HG02678 (cell line): Measurements from ENCODE around the gene M1AP.
"Not testable (repeated sequence)": the region's sequence is repeated elsewhere in the genome, so short reads cannot be mapped to it uniquely, and the experiment has no call there.

Experiments
- ATAC-seq: cut with Tn5 transposase; IDR thresholded peaks from one replicate; pipeline ENCODE4 v1.9.1; 2021; ENCODE audit warnings: mild to moderate bottlenecking, moderate library complexity; ENCODE audit not compliant: unreplicated experiment

M1AP gene

GRCh38 chr2:74653985-74654882 is 6.1 kb upstream of the M1AP start, which contains the start of gene SEMA4F:
Gene SEMA4F (plus strand): TSS chr2:74654247. CDS start chr2:74654377, 130 bp downstream.
- peak; percentile 100 for ATAC-seq

GRCh38 chr2:74653589-74653984 is 5.5 kb upstream of the M1AP start:
- peak; percentile 15 for ATAC-seq

GRCh38 chr2:74646834-74647482 is 1.2 kb downstream of the M1AP start:
- no peak for ATAC-seq

- ATAC-seq: no peak
Observed at GRCh38 chr2:74646201-74646600, 1.9 kb downstream of the M1AP start.

- ATAC-seq: no peak
Observed at GRCh38 chr2:74645344-74645743, 2.8 kb downstream of the M1AP start.

GRCh38 chr2:74639550-74639949 is 8.6 kb downstream of the M1AP start:
- ATAC-seq: no peak

GRCh38 chr2:74632939-74633312 is 15.2 kb downstream of the M1AP start:
- no peak for ATAC-seq

GRCh38 chr2:74632209-74632938 is 15.8 kb downstream of the M1AP start:
- ATAC-seq: no peak

- not testable (repeated sequence) for ATAC-seq
Observed at GRCh38 chr2:74630454-74630853, 17.7 kb downstream of the M1AP start.

- ATAC-seq: no peak
Observed at GRCh38 chr2:74628538-74629105, 19.5 kb downstream of the M1AP start.

GRCh38 chr2:74625658-74626425 is 22.3 kb downstream of the M1AP start:
- ATAC-seq: no peak

- ATAC-seq: no peak
Observed at GRCh38 chr2:74620671-74621070, 27.5 kb downstream of the M1AP start.

GRCh38 chr2:74619651-74620297 is 28.4 kb downstream of the M1AP start:
- peak; percentile 48 for ATAC-seq

- peak; percentile 65 for ATAC-seq
Observed at GRCh38 chr2:74618410-74619083, 29.6 kb downstream of the M1AP start.

- ATAC-seq: no peak
Observed at GRCh38 chr2:74617122-74617521, 31.0 kb downstream of the M1AP start.

GRCh38 chr2:74606927-74607326 is 41.2 kb downstream of the M1AP start:
- no peak for ATAC-seq

- no peak for ATAC-seq
Observed at GRCh38 chr2:74603282-74604000, 44.7 kb downstream of the M1AP start.

- ATAC-seq: no peak
Observed at GRCh38 chr2:74602586-74603281, 45.4 kb downstream of the M1AP start.
